ENCODE results near the gene ROPN1B. TPM values are rescaled to one million over a fixed set of nuclear protein-coding genes. Genes with fewer than 3 reads are reported as not detected.

Gene ROPN1B
- total RNA-seq, 1 experiment from 2014 or later = 0.26 TPM

- in situ Hi-C loops (cut with HindIII; ENCODE audit: low pct_unique_long_range_greater_than_20kb, low sequenced_read_pairs) = no loop called here
- ATAC-seq = peak; percentile 21; the same call in 1 of the 2 replicates
- no peaks in the 10 kb centered on the region for H3K4me1 ChIP-seq (ENCODE audit: control insufficient read depth, insufficient read depth, low read length)
- no peak for DNase-seq (ENCODE audit: low read depth, low spot score)
- BruUV-seq (replicated peaks) = no TSS peak
- no peak overlapping the region for H3K27ac ChIP-seq (ENCODE audit: low read length)
- H3K36me3 ChIP-seq (ENCODE audit: control insufficient read depth, insufficient read depth, low read length) = no peaks in the 10 kb centered on the region
- no peaks in the 10 kb centered on the region for H3K27me3 ChIP-seq (ENCODE audit: control insufficient read depth, insufficient read depth, low read length)
- ChIA-PET POLR2A (no interaction called here), CTCF (no interaction called here)
- no peak for TF ChIP-seq CTCF (IDR thresholded peaks at IDR 0.05)
- no peak for TF ChIP-seq SIN3A (IDR thresholded peaks at IDR 0.05; ENCODE audit: borderline replicate concordance, insufficient read depth, low read depth, low read length)
- no peaks in the 10 kb centered on the region for H3K9me3 ChIP-seq (ENCODE audit: control insufficient read depth, insufficient read depth, low read depth, low read length)
- intact Hi-C loops (cut with micrococcal nuclease; ENCODE audit: unreplicated experiment) = no loop called here
- no peak overlapping the region for H3K4me3 ChIP-seq (ENCODE audit: low read depth in 2 of 2, low read length in 2 of 2)
These were observed 39.2 kb downstream of the ROPN1B start for GRCh38 chr3:126008219-126008618.

DNA sequence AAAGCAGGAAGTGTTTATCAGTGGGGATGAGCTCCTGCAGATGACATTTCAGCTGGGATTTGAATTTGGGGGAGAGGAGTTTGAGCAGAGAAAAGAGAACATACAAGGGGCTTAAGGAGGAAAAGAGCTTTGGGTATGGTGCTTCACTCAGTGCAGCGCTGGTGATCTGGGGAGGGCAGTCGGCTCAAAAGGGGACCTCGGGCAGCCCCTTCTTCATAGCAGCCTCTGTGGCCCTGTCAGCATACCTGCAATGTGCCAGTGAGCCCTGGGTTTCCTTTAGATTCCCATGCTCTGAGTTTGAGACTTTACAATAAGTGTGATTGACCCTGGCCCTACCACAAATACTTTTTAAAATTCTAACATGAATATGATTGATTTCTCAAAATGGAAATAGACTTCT lies 40.2 kb downstream of the ROPN1B start:
- Histone ChIP-seq H3K27ac (ENCODE audit: low read length) (no peak overlapping the region), H3K36me3 (ENCODE audit: control insufficient read depth, insufficient read depth, low read length) (no peaks in the 10 kb centered on the region), H3K4me1 (ENCODE audit: control insufficient read depth, insufficient read depth, low read length) (no peaks in the 10 kb centered on the region), H3K4me3 (ENCODE audit: low read depth in 2 of 2, low read length in 2 of 2) (no peak overlapping the region), H3K27me3 (ENCODE audit: control insufficient read depth, insufficient read depth, low read length) (no peaks in the 10 kb centered on the region), H3K9me3 (ENCODE audit: control insufficient read depth, insufficient read depth, low read depth, low read length) (no peaks in the 10 kb centered on the region)
- no TSS peak for BruUV-seq (replicated peaks)
- in situ Hi-C loops (cut with HindIII; ENCODE audit: low pct_unique_long_range_greater_than_20kb, low sequenced_read_pairs) = no loop called here
- POLR2A ChIA-PET = interaction anchor here (0.6 kb wide), 1 partner anchor 420 kb away, joined by 4 read pairs; no protein-coding TSS in a partner anchor
- intact Hi-C loops (cut with micrococcal nuclease; ENCODE audit: unreplicated experiment) = no loop called here
- DNase-seq (ENCODE audit: low read depth, low spot score) (no peak), ATAC-seq (no peak)
- TF ChIP-seq SIN3A (IDR thresholded peaks at IDR 0.05; ENCODE audit: borderline replicate concordance, insufficient read depth, low read depth, low read length) (no peak), TCF7L2 (IDR thresholded peaks at IDR 0.05; ENCODE audit: low read depth, low read length) (no peak), CTCF (IDR thresholded peaks at IDR 0.05) (no peak), POLR2AphosphoS5 (IDR thresholded peaks at IDR 0.05; ENCODE audit: low read depth, low read length) (no peak), REST (IDR thresholded peaks at IDR 0.05; ENCODE audit: insufficient read depth in 1 of 2, low read depth in 2 of 2, low read length in 1 of 2) (no peak)
- CTCF ChIA-PET = no interaction called here
